GM19351 (cell line): Measurements from ENCODE around the gene EXPH5.
A peak's percentile ranks its signal among the peaks of the same experiment; 100 is the strongest.

Experiments used
- ATAC-seq: cut with Tn5 transposase; IDR thresholded peaks from one replicate; pipeline ENCODE4 v1.9.1; 2021; ENCODE audit warnings: mild to moderate bottlenecking, moderate library complexity; ENCODE audit not compliant: unreplicated experiment

The EXPH5 gene

DNA sequence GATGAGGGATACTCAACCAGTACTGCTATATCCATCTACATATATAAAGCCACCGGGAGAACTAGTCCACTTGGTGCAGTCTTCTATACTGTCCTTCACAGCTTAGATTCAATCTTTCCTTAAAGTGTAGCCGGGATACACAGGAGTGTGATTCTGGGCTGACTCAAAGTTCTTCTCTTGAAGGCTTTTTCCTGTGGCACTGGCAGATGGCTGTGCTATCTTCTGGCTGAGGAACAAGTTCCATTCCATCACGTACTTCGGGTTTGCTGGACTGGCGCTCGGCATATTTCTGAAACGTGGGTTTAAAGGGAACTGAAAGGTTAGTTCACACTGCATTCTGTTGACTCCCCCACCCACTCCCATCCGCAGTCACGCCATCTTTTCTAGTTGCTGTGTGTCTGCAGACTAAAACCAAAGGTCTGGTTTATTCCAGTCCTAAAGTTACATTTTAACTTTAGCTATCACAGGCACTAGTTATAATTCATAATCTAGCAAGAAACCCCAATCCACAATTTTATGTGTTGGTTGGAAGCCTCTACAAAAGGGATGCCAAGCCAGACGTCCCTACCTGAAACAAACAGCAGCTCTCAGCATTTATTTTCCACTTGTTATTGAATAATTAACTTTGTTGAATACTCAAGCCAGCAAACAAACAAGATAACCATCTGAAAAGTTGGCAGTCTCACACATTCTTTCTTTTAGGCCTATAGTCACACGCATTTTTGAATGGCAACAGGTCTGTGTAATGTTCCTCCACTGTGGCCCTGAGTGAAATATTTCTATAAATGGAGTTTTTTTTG lies 118.7 kb downstream of the EXPH5 start:
- ATAC-seq, result no peak

DNA sequence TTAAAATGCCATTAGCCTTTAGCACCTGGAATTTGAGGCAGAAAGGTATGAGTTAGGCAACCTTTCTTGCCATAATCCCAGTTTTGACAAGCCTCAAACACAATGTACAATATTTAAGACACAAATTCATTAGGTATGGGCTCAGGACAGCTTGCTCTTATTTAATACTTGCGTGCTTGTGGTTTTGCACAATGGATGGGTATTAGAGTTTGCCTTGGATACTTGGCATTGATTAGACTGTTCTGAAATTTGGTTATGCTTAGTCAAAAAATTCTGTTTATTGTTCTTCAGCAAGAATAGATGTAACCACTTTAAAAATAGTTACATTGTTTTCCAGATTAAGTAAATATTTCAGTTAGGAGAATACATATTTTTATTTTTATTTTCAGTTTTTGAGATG lies 120.9 kb downstream of the EXPH5 start:
- ATAC-seq, result no peak

DNA sequence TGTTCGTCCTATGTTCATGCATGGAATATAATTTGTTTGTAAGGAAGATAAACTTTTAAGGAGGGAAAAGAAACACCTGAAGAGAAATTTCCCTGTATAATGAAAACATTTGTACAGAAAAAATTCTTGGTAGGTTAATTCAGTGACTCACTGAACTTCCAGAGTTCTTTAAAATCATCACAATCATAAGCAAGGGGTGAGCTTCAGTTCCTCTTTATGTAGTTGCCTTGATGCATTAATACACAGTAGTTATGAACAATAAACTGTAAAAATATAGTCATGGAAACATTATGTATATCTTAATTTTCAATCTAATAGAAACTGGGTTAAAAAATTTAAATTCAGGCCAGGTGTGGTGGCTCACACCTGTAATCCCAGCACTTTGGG lies 125.1 kb downstream of the EXPH5 start:
- no peak for ATAC-seq

DNA sequence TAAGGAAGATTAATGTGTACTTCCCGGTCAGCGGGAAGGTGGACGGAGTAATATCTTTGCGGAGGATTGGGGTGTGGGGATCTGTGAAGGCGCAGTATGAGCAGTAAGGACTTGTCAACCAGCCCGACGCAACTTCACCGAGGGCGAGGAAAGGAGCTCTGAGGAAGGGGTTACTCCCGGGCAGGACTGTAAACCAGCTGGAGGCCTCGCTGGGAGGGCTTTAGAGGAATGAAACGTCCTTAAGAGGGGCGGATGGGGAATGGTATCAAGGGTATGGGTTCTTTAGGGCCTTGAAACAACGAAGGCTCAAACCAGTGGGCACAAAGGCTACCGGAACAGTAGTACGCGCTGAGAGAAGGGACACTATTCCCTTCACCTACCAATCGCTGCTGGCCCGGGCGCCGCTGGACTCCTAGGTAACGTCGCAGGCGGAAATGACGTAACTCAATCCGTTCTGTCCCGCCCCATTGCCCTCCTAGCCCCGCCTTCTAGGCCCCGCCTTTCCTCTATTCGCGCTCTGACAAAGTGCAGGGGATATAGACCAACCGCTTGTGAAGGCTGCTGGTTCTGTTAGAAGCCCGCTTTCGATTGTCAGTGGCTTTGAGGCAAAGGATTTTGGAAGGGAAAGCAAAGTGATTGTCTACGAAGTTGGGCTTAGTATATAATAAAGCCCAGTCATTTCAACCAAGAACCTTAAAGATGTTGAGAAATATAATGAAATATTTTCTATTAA lies 126.3 kb downstream of the EXPH5 start, which contains the start of gene C11orf65:
TSS of gene C11orf65 (minus strand) at position 439 of the 733 bp plus-strand sequence. CDS start 5,970 bp downstream, outside the sequence.
- peak; percentile 99 for ATAC-seq

DNA sequence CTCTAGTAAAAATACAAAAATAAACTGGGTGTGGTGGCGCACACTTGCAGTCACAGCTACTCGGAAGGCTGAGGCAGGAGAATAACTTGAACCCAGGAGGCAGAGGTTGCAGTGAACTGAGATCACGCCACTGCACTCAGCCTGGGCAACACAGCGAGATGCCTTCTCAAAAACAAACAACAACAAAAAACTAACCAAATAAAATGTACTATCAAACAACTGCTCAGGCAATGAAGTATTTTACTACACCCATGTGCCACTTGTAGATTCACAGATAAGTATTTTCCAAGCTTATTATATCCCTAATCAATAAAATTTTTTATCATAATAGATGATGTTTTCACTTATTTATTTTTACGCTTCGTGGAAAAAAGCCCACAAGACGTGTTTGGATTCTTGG lies 127.2 kb downstream of the EXPH5 start:
- no peak for ATAC-seq
